ENCODE data around the gene RSPO4. TPM values are rescaled to one million over a fixed set of nuclear protein-coding genes. Genes with fewer than 3 reads are reported as not detected.

The RSPO4 gene
- polyA plus RNA-seq, 2 of the 4 experiments (the other 2 are of a cell fraction) = not detected

- TF ChIP-seq REST (IDR thresholded peaks at IDR 0.05) = no peak
- no peak for TF ChIP-seq CTCF (IDR thresholded peaks at IDR 0.05)
- TF ChIP-seq CBX2 (IDR thresholded peaks at IDR 0.05; ENCODE audit: borderline replicate concordance, low read depth) = no peak
- no peak for TF ChIP-seq CEBPB (IDR thresholded peaks at IDR 0.05)
- no peak for TF ChIP-seq EHF (CRISPR knock-in tag; IDR thresholded peaks at IDR 0.05)
- no peak for TF ChIP-seq KDM1A (IDR thresholded peaks at IDR 0.05; ENCODE audit: low read depth)
- no peak for TF ChIP-seq EP300 (IDR thresholded peaks at IDR 0.05)
Observed at GRCh38 chr20:910132-910869, 91.8 kb downstream of the RSPO4 start (continued).

- peaks cover 15% of the 10 kb centered on the region for H3K4me1 ChIP-seq
- no peak overlapping the region for H3K4me3 ChIP-seq
- POLR2A ChIA-PET = no interaction called here
- H3K4me2 ChIP-seq = no peak overlapping the region
- no peak overlapping the region for H3K27ac ChIP-seq
- no peak for TF ChIP-seq FOXS1 (CRISPR knock-in tag; IDR thresholded peaks at IDR 0.05)
- 27% methylated on average over 3 of the region's 3 CpGs for WGBS (ENCODE audit: missing lambda C conversion rate)
- DNase-seq (ENCODE audit: low read depth in 1 of 2, low spot score in 1 of 2) = no peak
- CTCF ChIA-PET = interaction anchor here (1.0 to 3.3 kb wide), 4 partner anchors 15 to 199 kb away, joined by 3 to 25 read pairs (median 4); no protein-coding TSS in a partner anchor
- FAIRE-seq = no peak
- no peak for ATAC-seq
- no peaks in the 10 kb centered on the region for H3K9me3 ChIP-seq
Observed at GRCh38 chr20:909641-910040, 92.5 kb downstream of the RSPO4 start.

Other genes starting within 250 kb of the RSPO4 start
- gene SLC52A3, start 233.8 kb downstream of the RSPO4 start, polyA plus RNA-seq (2011; rRNA removed) = 0.63 and 0.95 TPM in 2 replicates
- 0.50 to 0.69 TPM (median 0.56 TPM) in 3 replicates for gene SLC52A3, start 233.8 kb downstream of the RSPO4 start, polyA plus RNA-seq (2017; fragmentation: RNase III; extraction: RNeasy Plus Mini Kit Qiagen cat#74134 plus additional on column Dnase treatment)
- 3.1 TPM in 2 replicates for gene FAM110A, start 168.6 kb downstream of the RSPO4 start, polyA plus RNA-seq (2011; rRNA removed)
- gene FAM110A, start 168.6 kb downstream of the RSPO4 start, polyA plus RNA-seq (2017; fragmentation: RNase III; extraction: RNeasy Plus Mini Kit Qiagen cat#74134 plus additional on column Dnase treatment) = 3.6 to 4.4 TPM (median 4.1 TPM) in 3 replicates
- 0.03 TPM in 1 of 2 replicates, not detected in the other for gene ANGPT4, start 86.0 kb downstream of the RSPO4 start, polyA plus RNA-seq (2011; rRNA removed)
- gene ANGPT4, start 86.0 kb downstream of the RSPO4 start, polyA plus RNA-seq (2017; fragmentation: RNase III; extraction: RNeasy Plus Mini Kit Qiagen cat#74134 plus additional on column Dnase treatment) = 0.03 to 0.04 TPM (median 0.03 TPM) in 3 replicates
- 157 and 168 TPM in 2 replicates for gene PSMF1, start 116.3 kb upstream of the RSPO4 start, polyA plus RNA-seq (2011; rRNA removed)
- gene PSMF1, start 116.3 kb upstream of the RSPO4 start, polyA plus RNA-seq (2017; fragmentation: RNase III; extraction: RNeasy Plus Mini Kit Qiagen cat#74134 plus additional on column Dnase treatment) = 123 to 145 TPM (median 134 TPM) in 3 replicates
- gene TMEM74B, start 182.7 kb upstream of the RSPO4 start, polyA plus RNA-seq (2011; rRNA removed) = 2.9 and 3.3 TPM in 2 replicates
- 2.8 to 3.7 TPM (median 3.4 TPM) in 3 replicates for gene TMEM74B, start 182.7 kb upstream of the RSPO4 start, polyA plus RNA-seq (2017; fragmentation: RNase III; extraction: RNeasy Plus Mini Kit Qiagen cat#74134 plus additional on column Dnase treatment)
- gene C20orf202, start 201.1 kb upstream of the RSPO4 start, polyA plus RNA-seq (2011; rRNA removed) = 0.12 and 0.32 TPM in 2 replicates
- gene C20orf202, start 201.1 kb upstream of the RSPO4 start, polyA plus RNA-seq (2017; fragmentation: RNase III; extraction: RNeasy Plus Mini Kit Qiagen cat#74134 plus additional on column Dnase treatment) = 0.09 TPM in 1 of 3 replicates, not detected in the others
- gene RAD21L1, start 223.7 kb upstream of the RSPO4 start, polyA plus RNA-seq (2011; rRNA removed) = not detected in 2 replicates
- not detected in 3 replicates for gene RAD21L1, start 223.7 kb upstream of the RSPO4 start, polyA plus RNA-seq (2017; fragmentation: RNase III; extraction: RNeasy Plus Mini Kit Qiagen cat#74134 plus additional on column Dnase treatment)

Measured in A549 (cell line).